B cell (primary cell): ENCODE measurements around the gene TK2.

Experiments
- CTCF ChIP-seq: fragments of 200-600 bp; IDR thresholded peaks from one replicate; pipeline ENCODE4 v1.8.0; 2022; ENCODE audit warnings: antibody characterized with exemption, mild to moderate bottlenecking
- EZH2 ChIP-seq: IDR thresholded peaks from 2 replicates; pipeline ENCODE4 v1.6.1; 2012; ENCODE audit warnings: borderline replicate concordance, low read depth, mild to moderate bottlenecking, moderate library complexity, low read length; ENCODE audit not compliant: insufficient read depth, poor library complexity, severe bottlenecking

DNA sequence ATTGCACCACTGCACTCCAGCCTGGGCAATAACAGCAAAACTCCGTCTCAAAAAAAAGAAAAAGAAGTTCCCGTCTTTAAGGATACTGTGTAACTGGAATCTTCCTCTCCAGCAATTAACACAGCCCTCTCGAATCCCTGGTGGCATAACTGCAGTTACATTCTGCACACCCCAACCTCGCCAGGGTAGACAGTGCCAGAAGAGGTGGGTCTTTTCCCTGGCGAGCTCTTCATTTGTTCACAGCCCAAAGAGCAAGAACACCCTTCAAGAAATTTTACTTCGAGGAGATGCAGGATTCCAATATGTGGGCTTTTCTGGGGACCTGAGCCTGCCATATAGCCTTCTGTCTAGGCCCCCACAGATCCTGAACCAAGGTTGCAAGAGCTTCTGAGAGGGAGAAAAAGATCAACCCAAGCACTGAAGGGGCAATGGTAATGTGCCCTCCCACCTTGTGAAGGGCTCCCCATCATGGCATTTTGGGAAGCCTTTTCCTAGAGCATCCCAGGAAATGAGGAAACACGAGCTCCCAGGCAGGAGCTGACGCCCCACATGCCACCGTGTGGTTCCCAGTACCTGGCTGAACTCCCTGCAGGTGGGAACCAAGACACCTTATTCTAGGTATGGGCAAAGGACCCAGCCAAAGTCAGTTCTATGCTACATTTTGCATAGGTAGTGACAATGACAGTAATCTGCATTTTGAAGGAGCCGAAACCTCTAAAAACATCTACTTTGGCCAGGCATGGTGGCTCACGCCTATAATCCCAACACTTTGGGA, 26.9 kb downstream of the TK2 start:
- TF ChIP-seq CTCF (no peak), EZH2 (no peak)
